NT2/D1 (cell line): ENCODE measurements around the gene C6orf118.

Source experiments
- DNase-seq: peaks from one replicate; pipeline ENCODE4 v3.0.0-alpha.2; 2011; ENCODE audit warnings: low read depth, low spot score
- H3K27me3 ChIP-seq: 2 replicates; pipeline ENCODE4 v1.6.0; 2011; ENCODE audit warnings: mild to moderate bottlenecking; ENCODE audit not compliant: insufficient read length, insufficient read depth
- H3K36me3 ChIP-seq: 2 replicates; pipeline ENCODE4 v1.6.1; 2011; ENCODE audit warnings: mild to moderate bottlenecking, low read length, mixed read lengths; ENCODE audit not compliant: insufficient read depth, insufficient read length
- H3K4me1 ChIP-seq: 2 replicates; pipeline ENCODE4 v1.5.1; 2011; ENCODE audit not compliant: insufficient read depth, insufficient read length
- H3K4me3 ChIP-seq: 2 replicates; pipeline ENCODE4 v1.5.1; 2011; ENCODE audit warnings: low read depth; ENCODE audit not compliant: insufficient read length
- H3K9ac ChIP-seq: 2 replicates; pipeline ENCODE4 v1.6.0; 2011; ENCODE audit warnings: low read depth; ENCODE audit not compliant: insufficient read length
- H3K9me3 ChIP-seq: 2 replicates; pipeline ENCODE4 v1.5.1; 2011; ENCODE audit warnings: mild to moderate bottlenecking, low read length; ENCODE audit not compliant: insufficient read depth
- SUZ12 ChIP-seq: IDR thresholded peaks from 2 replicates; pipeline ENCODE4 v1.6.1; 2011; ENCODE audit not compliant: insufficient read length, insufficient read depth; ENCODE audit errors: extremely low read depth
- YY1 ChIP-seq: IDR thresholded peaks from 2 replicates; pipeline ENCODE4 v1.6.1; 2011; ENCODE audit not compliant: insufficient read length, insufficient read depth
- ZNF274 ChIP-seq: IDR thresholded peaks from 2 replicates; pipeline ENCODE4 v1.6.1; 2011; ENCODE audit warnings: mild to moderate bottlenecking, low read depth, low read length

C6orf118 gene

DNA sequence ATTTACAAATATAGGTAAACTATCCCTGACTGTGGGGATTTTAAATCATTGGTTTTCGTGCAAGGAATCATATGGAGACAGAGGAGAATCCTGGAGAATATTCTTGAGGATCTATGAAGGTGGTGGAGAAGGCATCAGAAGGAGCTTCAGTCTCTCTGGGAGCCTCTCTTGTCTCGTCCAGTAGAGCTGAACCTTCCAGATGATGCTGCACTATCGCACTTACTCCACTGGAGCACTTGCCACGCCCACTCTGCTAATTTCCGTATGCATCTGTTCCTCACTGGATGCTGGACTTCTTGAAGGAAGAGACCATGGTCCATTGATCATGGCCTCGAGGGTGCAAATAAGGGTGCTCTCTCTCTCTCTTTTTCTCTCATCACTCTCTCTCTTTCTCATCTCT, 36.8 kb downstream of the C6orf118 start:
- TF ChIP-seq ZNF274 (no peak), YY1 (no peak), SUZ12 (no peak)
- Histone ChIP-seq H3K36me3 (no peaks in the 10 kb centered on the region), H3K4me1 (no peaks in the 10 kb centered on the region), H3K9me3 (no peaks in the 10 kb centered on the region), H3K4me3 (no peak overlapping the region), H3K9ac (no peak overlapping the region), H3K27me3 (no peaks in the 10 kb centered on the region)
- no peak for DNase-seq

DNA sequence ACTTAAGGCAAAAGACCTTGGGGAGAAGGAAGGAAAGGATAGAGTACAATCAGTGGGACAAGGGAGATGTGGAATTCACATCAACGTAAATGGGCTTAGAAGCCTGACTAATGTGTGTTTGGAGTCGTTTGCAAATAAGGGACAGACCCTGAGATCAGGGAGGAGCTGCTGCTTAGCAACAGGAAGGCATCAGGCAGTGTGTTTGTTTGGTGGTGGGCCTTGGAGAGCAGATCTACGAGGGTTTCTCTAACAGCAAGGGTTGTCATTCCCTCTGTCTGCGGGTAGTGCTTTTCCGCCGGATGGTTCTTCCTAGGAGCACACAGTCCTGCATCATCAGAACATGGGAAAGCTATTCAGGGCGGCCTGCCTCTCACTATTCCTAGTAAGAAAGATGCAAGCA, 40.4 kb downstream of the C6orf118 start:
- Histone ChIP-seq H3K4me1 (no peaks in the 10 kb centered on the region), H3K4me3 (no peak overlapping the region), H3K36me3 (no peaks in the 10 kb centered on the region), H3K9me3 (no peaks in the 10 kb centered on the region), H3K27me3 (no peaks in the 10 kb centered on the region), H3K9ac (no peak overlapping the region)
- DNase-seq = no peak
- TF ChIP-seq ZNF274 (no peak), SUZ12 (no peak), YY1 (no peak)

DNA sequence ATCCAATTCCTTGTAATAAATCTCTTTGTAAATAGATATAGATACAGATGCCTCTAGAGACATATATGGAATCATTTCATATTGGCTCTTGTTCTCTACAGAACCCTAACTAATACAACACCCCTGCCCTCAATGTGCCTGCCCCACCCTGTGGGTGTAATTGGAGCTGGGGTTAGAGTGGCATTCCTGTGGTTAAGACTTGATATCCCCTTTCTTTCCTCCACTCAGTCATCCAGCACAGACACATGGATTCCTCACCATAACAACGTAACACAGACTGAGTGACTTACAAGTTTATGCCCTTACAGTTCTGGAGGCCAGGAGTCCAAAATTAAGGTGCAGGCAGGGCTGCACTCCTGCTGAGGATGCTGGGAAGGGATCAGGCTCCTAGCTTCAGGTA, 42.8 kb downstream of the C6orf118 start:
- no peaks in the 10 kb centered on the region for H3K27me3 ChIP-seq

DNA sequence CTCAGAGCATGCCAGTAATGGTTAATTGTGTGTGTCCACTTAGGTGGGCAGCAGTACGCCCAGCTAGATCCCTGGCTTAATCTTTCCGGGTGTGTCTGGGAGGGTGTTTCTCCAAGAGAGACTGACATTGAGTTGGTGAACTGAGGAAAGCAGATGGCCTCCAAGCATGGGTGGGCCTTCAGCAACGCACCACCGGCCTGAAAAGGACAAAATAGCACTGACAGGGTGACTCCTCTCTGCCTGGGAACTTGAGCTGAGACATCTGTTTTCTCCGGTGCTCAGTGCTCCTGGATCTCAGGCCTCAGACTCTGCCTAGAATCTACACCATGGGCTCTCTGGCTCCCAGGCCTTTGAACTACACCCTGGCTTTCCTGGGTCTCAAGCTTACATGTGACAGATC, 43.2 kb downstream of the C6orf118 start:
- Histone ChIP-seq H3K4me1 (no peaks in the 10 kb centered on the region), H3K4me3 (no peak overlapping the region), H3K36me3 (no peaks in the 10 kb centered on the region), H3K27me3 (no peaks in the 10 kb centered on the region), H3K9me3 (no peaks in the 10 kb centered on the region), H3K9ac (no peak overlapping the region)
- no peak for TF ChIP-seq ZNF274
- TF ChIP-seq SUZ12 = no peak
- no peak for TF ChIP-seq YY1
- DNase-seq = no peak

More for the DNA sequence above, 42.8 kb downstream of the C6orf118 start:
- no peak for DNase-seq
- TF ChIP-seq ZNF274 = no peak
- TF ChIP-seq SUZ12 = no peak
- no peak for TF ChIP-seq YY1
- Histone ChIP-seq H3K4me3 (no peak overlapping the region), H3K9ac (no peak overlapping the region), H3K36me3 (no peaks in the 10 kb centered on the region), H3K9me3 (no peaks in the 10 kb centered on the region), H3K4me1 (no peaks in the 10 kb centered on the region)

DNA sequence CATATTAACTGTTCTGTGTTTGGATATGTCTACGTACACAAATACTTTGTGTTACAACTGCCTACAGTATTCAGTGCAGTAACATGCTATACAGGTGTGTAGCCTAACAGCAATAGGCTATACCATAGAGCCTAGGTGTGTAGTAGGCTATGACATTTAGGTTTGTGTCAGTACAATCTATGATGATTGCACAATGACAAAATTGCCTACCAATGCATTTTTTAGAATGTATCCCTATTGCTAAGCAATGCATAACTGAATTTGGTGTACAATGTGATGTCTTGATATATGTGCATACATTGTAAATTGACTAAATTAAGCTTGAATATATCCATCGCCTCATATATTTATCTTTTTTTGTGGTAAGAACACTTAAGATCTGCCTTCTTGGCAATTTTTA, 48.9 kb downstream of the C6orf118 start:
- H3K4me1 ChIP-seq = no peaks in the 10 kb centered on the region
- no peaks in the 10 kb centered on the region for H3K27me3 ChIP-seq
- H3K9me3 ChIP-seq = peaks cover 15% of the 10 kb centered on the region; the same call in 1 of the 2 replicates
- no peak overlapping the region for H3K9ac ChIP-seq
- no peak overlapping the region for H3K4me3 ChIP-seq
- no peak for DNase-seq
- no peaks in the 10 kb centered on the region for H3K36me3 ChIP-seq
- TF ChIP-seq SUZ12 = no peak
- TF ChIP-seq YY1 = no peak

DNA sequence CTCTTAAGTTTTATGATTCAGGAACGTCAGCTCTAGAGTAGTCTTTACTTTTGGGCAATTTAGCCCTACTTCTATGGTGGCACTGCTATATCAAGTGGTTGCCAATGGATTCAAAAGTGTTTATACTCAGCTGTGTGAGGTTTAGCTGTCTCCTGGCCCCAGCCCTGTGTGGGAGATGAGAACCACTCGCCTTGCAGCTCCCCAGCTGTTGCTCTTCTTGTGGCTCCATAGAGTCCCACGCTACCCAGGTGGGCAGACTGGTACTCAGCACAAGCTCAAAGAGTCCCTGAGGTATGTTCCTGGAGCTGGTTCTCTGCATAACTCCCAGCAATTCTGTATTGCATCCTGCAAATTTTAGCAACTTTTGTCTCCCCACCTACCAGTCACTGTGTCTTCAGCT, 59.6 kb downstream of the C6orf118 start:
- no peak for DNase-seq
- no peaks in the 10 kb centered on the region for H3K36me3 ChIP-seq
- H3K9ac ChIP-seq = no peak overlapping the region
- H3K9me3 ChIP-seq = no peaks in the 10 kb centered on the region
- no peaks in the 10 kb centered on the region for H3K4me1 ChIP-seq
- TF ChIP-seq SUZ12 = no peak
- no peak for TF ChIP-seq YY1
- no peak for TF ChIP-seq ZNF274
- H3K27me3 ChIP-seq = no peaks in the 10 kb centered on the region
- no peak overlapping the region for H3K4me3 ChIP-seq

DNA sequence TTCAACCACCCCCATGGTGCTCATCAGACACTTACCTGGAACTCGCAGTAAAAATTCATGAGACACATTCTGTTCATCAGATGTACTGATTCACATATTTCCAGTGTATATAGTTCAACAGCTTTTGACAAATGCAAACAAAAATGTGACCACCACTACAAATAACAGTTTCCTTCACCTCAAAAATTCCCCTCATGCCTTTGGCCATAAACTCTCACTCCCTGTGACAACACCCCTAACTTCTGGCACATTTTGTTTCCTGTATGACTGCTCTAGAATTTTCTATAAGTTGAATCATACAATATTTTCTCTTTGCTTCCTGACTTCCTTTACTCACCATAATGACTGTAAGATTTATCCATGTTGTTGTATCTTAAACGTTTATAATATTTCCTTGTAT, 63.7 kb downstream of the C6orf118 start:
- DNase-seq = no peak
- Histone ChIP-seq H3K27me3 (no peaks in the 10 kb centered on the region), H3K4me1 (no peaks in the 10 kb centered on the region), H3K9ac (no peak overlapping the region), H3K36me3 (no peaks in the 10 kb centered on the region), H3K9me3 (no peaks in the 10 kb centered on the region), H3K4me3 (no peak overlapping the region)
- TF ChIP-seq ZNF274 = no peak

DNA sequence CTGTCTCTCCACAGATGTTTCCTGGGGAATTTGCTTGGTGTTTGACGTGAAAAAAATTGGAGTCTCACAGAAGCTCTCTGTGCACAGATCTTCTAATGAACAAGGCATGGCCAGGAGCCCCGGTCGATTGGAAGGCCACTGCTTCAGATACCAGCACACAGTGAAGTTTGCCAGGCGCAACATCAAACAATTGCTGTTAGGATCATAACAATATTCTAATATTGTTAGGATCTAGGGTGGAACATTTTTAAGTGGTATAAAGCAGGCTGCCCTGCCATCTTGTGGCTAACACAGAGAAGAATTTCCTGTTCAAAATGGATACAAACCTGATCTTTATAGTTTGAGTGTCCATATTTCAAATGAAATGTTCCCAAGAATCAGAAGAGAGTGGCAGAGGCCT, 64.1 kb downstream of the C6orf118 start:
- TF ChIP-seq ZNF274 (no peak), YY1 (no peak), SUZ12 (no peak)
- no peaks in the 10 kb centered on the region for H3K9me3 ChIP-seq
- DNase-seq = no peak
- no peak overlapping the region for H3K4me3 ChIP-seq
- no peak overlapping the region for H3K9ac ChIP-seq
- no peaks in the 10 kb centered on the region for H3K36me3 ChIP-seq
- no peaks in the 10 kb centered on the region for H3K27me3 ChIP-seq
- no peaks in the 10 kb centered on the region for H3K4me1 ChIP-seq
